ENCODE results near the gene ATXN3L.

GRCh38 chrX:13307041-13307440 lies 12.8 kb downstream of the ATXN3L start:
- no peak for TF ChIP-seq CTCF (IDR thresholded peaks at IDR 0.05; ENCODE audit: borderline replicate concordance, extremely low read depth, low read length, poor library complexity, severe bottlenecking)
- TF ChIP-seq EZH2 (IDR thresholded peaks at IDR 0.05; ENCODE audit: borderline replicate concordance, low read depth, low read length, severe bottlenecking), result no peak

Measured in DND-41 (cell line).